HepG2 (cell line): ENCODE results near the gene ELP5. TPM values are rescaled to one million over a fixed set of nuclear protein-coding genes. Genes with fewer than 3 reads are reported as not detected.

Experiments used
- GABPB1 ChIP-seq: IDR thresholded peaks from 2 replicates; pipeline ENCODE4 v1.6.1; 2016; ENCODE audit warnings: mild to moderate bottlenecking, missing genetic modification reagents, moderate library complexity, missing compliant biosample characterization
- HNRNPL ChIP-seq: fragments of 200-400 bp; formaldehyde crosslinking; IDR thresholded peaks from 2 replicates; pipeline ENCODE4 v1.6.1; 2017; ENCODE audit warnings: mild to moderate bottlenecking, low read depth, low read length
- KLF9 ChIP-seq: IDR thresholded peaks from 2 replicates; pipeline ENCODE4 v1.6.1; 2016; ENCODE audit warnings: low read depth
- RXRA ChIP-seq: sonication (generic); formaldehyde crosslinking; IDR thresholded peaks from 2 replicates; pipeline ENCODE4 v1.5.1; 2020; ENCODE audit warnings: missing genetic modification reagents
- TAF1 ChIP-seq: sonication (generic); formaldehyde crosslinking; IDR thresholded peaks from 2 replicates; pipeline ENCODE4 v1.4.0; 2020; ENCODE audit warnings: missing genetic modification reagents
- TBX2 ChIP-seq: sonication (generic); formaldehyde crosslinking; IDR thresholded peaks from 2 replicates; pipeline ENCODE4 v1.5.0; 2020; ENCODE audit warnings: missing genetic modification reagents, mild to moderate bottlenecking, borderline replicate concordance
- ZFYVE20 ChIP-seq: sonication (generic); formaldehyde crosslinking; IDR thresholded peaks from 2 replicates; pipeline ENCODE4 v1.8.0; 2023; ENCODE audit warnings: low read depth, mild to moderate bottlenecking, moderate library complexity, missing genetic modification reagents, borderline replicate concordance
- ZNF225 ChIP-seq: sonication (generic); formaldehyde crosslinking; IDR thresholded peaks from 2 replicates; pipeline ENCODE4 v1.4.0; 2020; ENCODE audit warnings: mild to moderate bottlenecking, missing genetic modification reagents
- ZNF451 ChIP-seq: sonication (generic); formaldehyde crosslinking; IDR thresholded peaks from 2 replicates; pipeline ENCODE4 v1.5.0; 2020; ENCODE audit warnings: mild to moderate bottlenecking, missing genetic modification reagents
- ZNF496 ChIP-seq: sonication (generic); formaldehyde crosslinking; IDR thresholded peaks from 2 replicates; pipeline ENCODE4 v1.8.1; 2023; ENCODE audit warnings: mild to moderate bottlenecking, moderate library complexity, missing genetic modification reagents; ENCODE audit not compliant: insufficient replicate concordance
- ZNF883 ChIP-seq: sonication (generic); formaldehyde crosslinking; IDR thresholded peaks from 2 replicates; pipeline ENCODE4 v1.5.1; 2020; ENCODE audit warnings: mild to moderate bottlenecking, missing genetic modification reagents; ENCODE audit errors: not compliant biosample characterization
- polyA plus RNA-seq, 8 experiments: library from polyadenylated mRNA; depleted of rRNA in 3 of 8; stranded (reverse) in 7 of 8; unstranded in 1 of 8; fragments of >200 nt; fragmentation: Illumina TruSeq in 4 of 8; extraction: Trizol in 4 of 8; gene quantifications; 2 replicates each; pipeline versions ENCODE4 v1.2.1 to v1.2.3, GENCODE V29; 2011 to 2016; ENCODE audit warnings: low read depth in 4 of 8, missing spikeins in 1 of 8, mixed read lengths in 1 of 8; ENCODE audit not compliant: insufficient read depth in 1 of 8
- total RNA-seq, 5 experiments: library from RNA; depleted of rRNA; stranded (reverse); fragments of >200 nt; fragmentation: Illumina TruSeq; extraction: Trizol; gene quantifications; 2 replicates each; pipeline ENCODE4 v1.2.3, GENCODE V29; 2016; ENCODE audit warnings: low read depth in 1 of 5
- TF ChIP-seq, protein P1 (sequence below): sonication (generic); formaldehyde crosslinking; IDR thresholded peaks from 2 replicates; pipeline ENCODE4 v1.9.0; 2022; ENCODE audit warnings: missing genetic modification reagents, mild to moderate bottlenecking, borderline replicate concordance
- TF ChIP-seq, protein P2 (sequence below), 2 experiments: sonication (generic) in 1 of 2; formaldehyde crosslinking in 1 of 2; IDR thresholded peaks; 2 replicates each; pipeline versions ENCODE4 v1.4.0 to v1.6.1; 2018 to 2020; ENCODE audit warnings: missing genetic modification reagents in 2 of 2, borderline replicate concordance in 1 of 2, low read depth in 1 of 2, mild to moderate bottlenecking in 1 of 2, missing biosample characterization in 1 of 2
- TF ChIP-seq, protein P3 (sequence below): sonication (generic); formaldehyde crosslinking; IDR thresholded peaks from 2 replicates; pipeline ENCODE4 v1.8.1; 2022; ENCODE audit warnings: mild to moderate bottlenecking, missing genetic modification reagents
- TF ChIP-seq, protein P4 (sequence below): sonication (generic); formaldehyde crosslinking; IDR thresholded peaks from 2 replicates; pipeline ENCODE4 v1.4.0; 2020; ENCODE audit warnings: mild to moderate bottlenecking, missing genetic modification reagents

Gene ELP5
- total and polyA plus RNA-seq, 2 of the 13 experiments (the other 11 are each of a cell fraction or from before 2014, with no cell fraction given), result 67.6 to 69.8 TPM

DNA sequence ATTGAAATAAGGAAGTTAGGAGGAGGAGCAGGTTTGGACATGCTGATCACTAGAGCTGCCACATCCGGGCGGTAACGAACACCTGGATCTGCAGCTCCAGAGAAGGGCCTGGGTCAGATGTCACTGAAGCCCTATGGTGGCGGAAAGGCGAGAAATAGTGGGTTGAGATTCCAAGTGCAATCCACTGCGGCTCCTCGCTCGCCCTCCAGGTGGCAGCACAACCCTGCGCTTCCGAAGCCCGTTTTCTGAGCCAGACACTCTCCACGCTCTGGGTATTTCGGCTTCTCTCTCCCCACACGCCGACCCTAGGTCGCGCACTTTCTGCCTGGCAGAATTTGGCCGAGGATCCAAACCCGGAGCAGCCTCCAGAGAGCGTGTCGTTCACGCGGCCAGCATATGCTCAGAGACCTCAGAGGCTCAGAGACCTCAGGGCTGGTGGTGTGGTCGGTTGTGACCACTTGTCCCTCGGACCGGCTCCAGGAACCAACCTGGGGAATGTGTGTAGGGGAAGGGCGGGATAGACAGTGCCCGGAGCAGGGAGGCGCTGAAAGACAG, 28.6 kb downstream of the ELP5 start (continued):
- TF ChIP-seq, protein P1, sequence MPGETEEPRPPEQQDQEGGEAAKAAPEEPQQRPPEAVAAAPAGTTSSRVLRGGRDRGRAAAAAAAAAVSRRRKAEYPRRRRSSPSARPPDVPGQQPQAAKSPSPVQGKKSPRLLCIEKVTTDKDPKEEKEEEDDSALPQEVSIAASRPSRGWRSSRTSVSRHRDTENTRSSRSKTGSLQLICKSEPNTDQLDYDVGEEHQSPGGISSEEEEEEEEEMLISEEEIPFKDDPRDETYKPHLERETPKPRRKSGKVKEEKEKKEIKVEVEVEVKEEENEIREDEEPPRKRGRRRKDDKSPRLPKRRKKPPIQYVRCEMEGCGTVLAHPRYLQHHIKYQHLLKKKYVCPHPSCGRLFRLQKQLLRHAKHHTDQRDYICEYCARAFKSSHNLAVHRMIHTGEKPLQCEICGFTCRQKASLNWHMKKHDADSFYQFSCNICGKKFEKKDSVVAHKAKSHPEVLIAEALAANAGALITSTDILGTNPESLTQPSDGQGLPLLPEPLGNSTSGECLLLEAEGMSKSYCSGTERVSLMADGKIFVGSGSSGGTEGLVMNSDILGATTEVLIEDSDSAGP (CRISPR knock-in tag), result peak; percentile 95; the same call in 1 of the 2 replicates
- TF ChIP-seq ZNF451 (CRISPR knock-in tag) (peak; percentile 76; the same call in 1 of the 2 replicates), RXRA (CRISPR knock-in tag) (peak; percentile 58; the same call in 1 of the 2 replicates), ZFYVE20 (CRISPR knock-in tag) (no peak), HNRNPL (0 out of 2 replicates have a peak, but pooled peaks have one; percentile 57), TBX2 (CRISPR knock-in tag) (0 out of 2 replicates have a peak, but pooled peaks have one; percentile 44), ZNF883 (peak; percentile 49), GABPB1 (CRISPR knock-in tag) (peak; percentile 42; the same call in 1 of the 2 replicates), ZNF496 (CRISPR knock-in tag) (no peak), ZNF225 (CRISPR knock-in tag) (no peak), TAF1 (CRISPR knock-in tag) (peak; percentile 36; the same call in 1 of the 2 replicates), KLF9 (no peak)
- TF ChIP-seq, protein P2, sequence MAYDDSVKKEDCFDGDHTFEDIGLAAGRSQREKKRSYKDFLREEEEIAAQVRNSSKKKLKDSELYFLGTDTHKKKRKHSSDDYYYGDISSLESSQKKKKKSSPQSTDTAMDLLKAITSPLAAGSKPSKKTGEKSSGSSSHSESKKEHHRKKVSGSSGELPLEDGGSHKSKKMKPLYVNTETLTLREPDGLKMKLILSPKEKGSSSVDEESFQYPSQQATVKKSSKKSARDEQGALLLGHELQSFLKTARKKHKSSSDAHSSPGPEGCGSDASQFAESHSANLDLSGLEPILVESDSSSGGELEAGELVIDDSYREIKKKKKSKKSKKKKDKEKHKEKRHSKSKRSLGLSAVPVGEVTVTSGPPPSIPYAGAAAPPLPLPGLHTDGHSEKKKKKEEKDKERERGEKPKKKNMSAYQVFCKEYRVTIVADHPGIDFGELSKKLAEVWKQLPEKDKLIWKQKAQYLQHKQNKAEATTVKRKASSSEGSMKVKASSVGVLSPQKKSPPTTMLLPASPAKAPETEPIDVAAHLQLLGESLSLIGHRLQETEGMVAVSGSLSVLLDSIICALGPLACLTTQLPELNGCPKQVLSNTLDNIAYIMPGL (CRISPR knock-in tag; IDR thresholded peaks at IDR 0.05; ENCODE audit: borderline replicate concordance in 1 of 2, low read depth in 1 of 2), result peak; percentile 78 to 85; a peak in 3 of 4 replicates
- TF ChIP-seq, protein P3, sequence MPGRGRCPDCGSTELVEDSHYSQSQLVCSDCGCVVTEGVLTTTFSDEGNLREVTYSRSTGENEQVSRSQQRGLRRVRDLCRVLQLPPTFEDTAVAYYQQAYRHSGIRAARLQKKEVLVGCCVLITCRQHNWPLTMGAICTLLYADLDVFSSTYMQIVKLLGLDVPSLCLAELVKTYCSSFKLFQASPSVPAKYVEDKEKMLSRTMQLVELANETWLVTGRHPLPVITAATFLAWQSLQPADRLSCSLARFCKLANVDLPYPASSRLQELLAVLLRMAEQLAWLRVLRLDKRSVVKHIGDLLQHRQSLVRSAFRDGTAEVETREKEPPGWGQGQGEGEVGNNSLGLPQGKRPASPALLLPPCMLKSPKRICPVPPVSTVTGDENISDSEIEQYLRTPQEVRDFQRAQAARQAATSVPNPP (CRISPR knock-in tag), result peak; percentile 53; the same call in 1 of the 2 replicates
- TF ChIP-seq, protein P4, sequence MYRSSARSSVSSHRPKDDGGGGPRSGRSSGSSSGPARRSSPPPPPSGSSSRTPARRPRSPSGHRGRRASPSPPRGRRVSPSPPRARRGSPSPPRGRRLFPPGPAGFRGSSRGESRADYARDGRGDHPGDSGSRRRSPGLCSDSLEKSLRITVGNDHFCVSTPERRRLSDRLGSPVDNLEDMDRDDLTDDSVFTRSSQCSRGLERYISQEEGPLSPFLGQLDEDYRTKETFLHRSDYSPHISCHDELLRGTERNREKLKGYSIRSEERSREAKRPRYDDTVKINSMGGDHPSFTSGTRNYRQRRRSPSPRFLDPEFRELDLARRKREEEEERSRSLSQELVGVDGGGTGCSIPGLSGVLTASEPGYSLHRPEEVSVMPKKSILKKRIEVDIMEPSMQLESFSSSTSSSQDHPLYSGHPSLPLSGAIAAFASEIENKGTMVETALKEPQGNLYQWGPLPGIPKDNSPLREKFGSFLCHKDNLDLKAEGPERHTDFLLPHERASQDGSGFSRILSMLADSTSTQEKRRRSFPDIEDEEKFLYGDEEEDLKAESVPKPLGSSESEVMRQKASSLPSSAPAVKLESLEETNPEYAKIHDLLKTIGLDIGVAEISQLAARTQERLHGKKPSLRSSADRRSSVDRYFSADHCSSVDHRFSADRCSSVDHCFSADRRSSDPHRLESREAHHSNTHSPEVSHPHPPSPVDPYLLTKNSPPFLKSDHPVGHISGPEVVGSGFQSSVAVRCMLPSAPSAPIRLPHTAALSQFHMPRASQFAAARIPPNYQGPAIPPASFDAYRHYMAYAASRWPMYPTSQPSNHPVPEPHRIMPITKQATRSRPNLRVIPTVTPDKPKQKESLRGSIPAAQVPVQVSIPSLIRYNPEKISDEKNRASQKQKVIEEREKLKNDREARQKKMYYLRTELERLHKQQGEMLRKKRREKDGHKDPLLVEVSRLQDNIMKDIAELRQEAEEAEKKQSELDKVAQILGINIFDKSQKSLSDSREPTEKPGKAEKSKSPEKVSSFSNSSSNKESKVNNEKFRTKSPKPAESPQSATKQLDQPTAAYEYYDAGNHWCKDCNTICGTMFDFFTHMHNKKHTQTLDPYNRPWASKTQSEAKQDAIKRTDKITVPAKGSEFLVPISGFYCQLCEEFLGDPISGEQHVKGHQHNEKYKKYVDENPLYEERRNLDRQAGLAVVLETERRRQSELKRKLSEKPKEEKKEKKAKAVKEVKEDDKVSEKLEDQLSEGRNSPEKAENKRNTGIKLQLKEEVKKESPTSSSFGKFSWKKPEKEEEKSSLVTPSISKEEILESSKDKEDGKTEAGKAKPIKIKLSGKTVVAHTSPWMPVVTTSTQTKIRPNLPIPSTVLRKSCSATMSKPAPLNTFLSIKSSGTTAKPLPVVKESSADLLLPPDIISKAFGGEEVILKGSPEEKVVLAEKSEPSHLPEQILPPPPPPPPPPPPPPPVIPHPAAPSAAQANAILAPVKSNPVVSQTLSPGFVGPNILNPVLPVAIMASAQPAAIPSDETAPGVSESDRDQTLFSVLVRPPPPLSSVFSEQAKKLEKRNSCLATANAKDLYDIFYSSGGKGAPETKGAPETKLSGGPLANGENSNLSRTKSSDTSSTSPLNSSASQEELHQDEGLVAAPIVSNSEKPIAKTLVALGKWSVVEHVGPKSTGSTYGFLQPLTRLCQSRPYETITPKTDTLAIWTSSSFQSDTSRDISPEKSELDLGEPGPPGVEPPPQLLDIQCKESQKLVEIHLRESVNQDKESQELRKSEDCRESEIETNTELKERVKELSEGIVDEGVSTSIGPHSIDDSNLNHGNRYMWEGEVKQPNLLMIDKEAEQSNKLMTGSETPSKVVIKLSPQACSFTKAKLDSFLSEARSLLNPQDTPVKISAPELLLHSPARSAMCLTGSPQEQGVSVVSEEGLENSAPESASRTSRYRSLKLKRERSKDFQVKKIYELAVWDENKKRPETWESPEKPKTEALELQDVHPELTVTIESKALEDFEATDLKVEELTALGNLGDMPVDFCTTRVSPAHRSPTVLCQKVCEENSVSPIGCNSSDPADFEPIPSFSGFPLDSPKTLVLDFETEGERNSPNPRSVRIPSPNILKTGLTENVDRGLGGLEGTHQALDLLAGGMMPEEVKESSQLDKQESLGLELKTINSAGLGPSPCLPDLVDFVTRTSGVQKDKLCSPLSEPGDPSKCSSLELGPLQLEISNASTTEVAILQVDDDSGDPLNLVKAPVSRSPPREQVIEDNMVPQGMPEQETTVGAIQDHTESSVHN, result peak; percentile 11; the same call in 1 of the 2 replicates
